Stomach (tissue), 9 donors: Measurements from ENCODE around the gene TYK2. TPM values are rescaled to one million over a fixed set of nuclear protein-coding genes. Genes with fewer than 3 reads are reported as not detected.
"Not testable (repeated sequence)": the region's sequence is repeated elsewhere in the genome, so short reads cannot be mapped to it uniquely, and the experiment has no call there.

Experiments
- DNase-seq, 2 donors: peaks; one replicate each; pipeline versions ENCODE4 v3.0.0 to v3.0.0-alpha.2; 2013 to 2019
- H3K27ac ChIP-seq, 5 donors: fragments of 200-600 bp in 4 of 5; sonication (generic) in 4 of 5; one replicate each; pipeline ENCODE4 v1.5.1; 2013 to 2019; ENCODE audit warnings: mild to moderate bottlenecking in 1 of 5, moderate library complexity in 1 of 5
- H3K27me3 ChIP-seq, 3 donors: fragments of 200-600 bp; sonication (generic); one replicate each; pipeline ENCODE4 v1.5.1; 2017 to 2019; ENCODE audit warnings: mixed run types in 1 of 3
- H3K36me3 ChIP-seq, 4 donors: fragments of 200-600 bp; sonication (generic); 1 replicate in 3 of 4; 2 replicates in 1 of 4; pipeline ENCODE4 v1.5.1; 2016 to 2019
- H3K4me1 ChIP-seq, 4 donors: fragments of 200-600 bp; sonication (generic); one replicate each; pipeline ENCODE4 v1.5.1; 2016 to 2019
- H3K4me3 ChIP-seq, 4 donors: fragments of 200-600 bp; sonication (generic) in 3 of 4; one replicate each; pipeline ENCODE4 v1.5.1; 2016 to 2019; ENCODE audit warnings: mild to moderate bottlenecking in 1 of 4
- H3K9me3 ChIP-seq, 4 donors: fragments of 200-600 bp; sonication (generic); one replicate each; pipeline ENCODE4 v1.5.1; 2016 to 2019
- CTCF ChIP-seq, 7 experiments: fragments of 450-650 bp in 4 of 7; fragments of 200-600 bp in 3 of 7; sonication (generic) in 3 of 7; IDR thresholded peaks; one replicate each; pipeline ENCODE4 v1.5.1; 2016 to 2019; ENCODE audit warnings: antibody characterized with exemption in 7 of 7, control low read depth in 2 of 7, mild to moderate bottlenecking in 1 of 7
- EP300 ChIP-seq: sonication (generic); formaldehyde crosslinking; IDR thresholded peaks from one replicate; pipeline ENCODE4 v1.6.1; 2017; ENCODE audit warnings: antibody characterized with exemption
- POLR2A ChIP-seq, 4 donors: fragments of 450-650 bp; IDR thresholded peaks; one replicate each; pipeline ENCODE4 v1.6.1; 2016; ENCODE audit warnings: antibody characterized with exemption in 4 of 4, control low read depth in 2 of 4, mild to moderate bottlenecking in 1 of 4, moderate library complexity in 1 of 4
- POLR2AphosphoS5 ChIP-seq, 3 donors: sonication (generic); formaldehyde crosslinking; IDR thresholded peaks; one replicate each; pipeline ENCODE4 v1.6.1; 2016; ENCODE audit warnings: antibody characterized with exemption in 3 of 3
- WGBS, 5 donors: extraction: QIAGEN DNeasy Blood & Tissue Kit in 3 of 5; methylation state at CpG; one replicate each; pipeline versions ENCODE4 v1.1.5 to v1.1.7; 2013 to 2018; 5-methylcytosine and 5-hydroxymethylcytosine counted together
- intact Hi-C: fragments of 100-400 bp; cut with DNase I; formaldehyde crosslinking; loops from one replicate; pipeline ENCODE4 v1.15.1; 2023; ENCODE audit warnings: low total_unique reads
- polyA plus RNA-seq, 3 donors: library from polyadenylated mRNA; stranded (reverse); fragments of 200-250 nt; gene quantifications; one replicate each; pipeline ENCODE4 v1.2.3, GENCODE V29; 2013
- total RNA-seq, 5 donors: library from RNA; depleted of rRNA; stranded (reverse); fragments of >200 nt; gene quantifications; one replicate each; pipeline versions ENCODE4 v1.1.0 to v1.2.3, GENCODE V29; 2014 to 2016
- donor health status: healthy with polysubstance abuse.
- donor health status: Bipolar disorder and iron deficiency.
- donor health status: healthy.

The TYK2 gene
- total and polyA plus RNA-seq, 8 donors = 45.2 to 365 (median 138) TPM

GRCh38 chr19:10416083-10416379 is 35.7 kb upstream of the TYK2 start:
- WGBS, 5 donors = 3 to 8% (median 5%) methylated on average over 9 of the region's 9 CpGs
- TF ChIP-seq CTCF (IDR thresholded peaks at IDR 0.05) (no peak), POLR2AphosphoS5 (IDR thresholded peaks at IDR 0.05) (no peak), POLR2A (IDR thresholded peaks at IDR 0.05) (no peak), EP300 (no peak)
- Histone ChIP-seq H3K27me3 (peaks cover 25 to 59% (median 50%) of the 10 kb centered on the region in 3 donors), H3K36me3 (no peaks in the 10 kb centered on the region), H3K4me3 (peak overlapping the region; percentile 39 to 51 (median 46)), H3K4me1 (peaks cover 36 to 55% (median 47%) of the 10 kb centered on the region in 4 donors), H3K27ac (peak overlapping the region in 4 of 5 donors; percentile 44 to 62 (median 54)), H3K9me3 (peaks cover 0 to 8% (median 3%) of the 10 kb centered on the region in 4 donors)
- DNase-seq = no peak
- intact Hi-C loops = no loop called here

- H3K4me1 ChIP-seq = peaks cover 13 to 34% (median 17%) of the 10 kb centered on the region in 4 donors
- peaks cover 0 to 8% (median 3%) of the 10 kb centered on the region in 4 donors for H3K9me3 ChIP-seq
- no peak overlapping the region for H3K4me3 ChIP-seq
- peak in 1 of 2 donors; percentile 36 for DNase-seq
- no peaks in the 10 kb centered on the region for H3K36me3 ChIP-seq
- 63 to 76% (median 69%) methylated on average over 13 of the region's 13 CpGs for WGBS, 5 donors
- intact Hi-C loops = no loop called here
- peak overlapping the region in 3 of 5 donors; percentile 2 to 33 (median 13) for H3K27ac ChIP-seq
- H3K27me3 ChIP-seq = peaks cover 2 to 48% (median 26%) of the 10 kb centered on the region in 3 donors
- TF ChIP-seq POLR2AphosphoS5 (IDR thresholded peaks at IDR 0.05) = no peak
These were observed 32.0 kb upstream of the TYK2 start for GRCh38 chr19:10412257-10412977.

GRCh38 chr19:10411224-10411623 is 30.9 kb upstream of the TYK2 start:
- H3K36me3 ChIP-seq, intact Hi-C loops, H3K27ac ChIP-seq, H3K9me3 ChIP-seq, H3K4me3 ChIP-seq, DNase-seq: not testable (repeated sequence)
- Histone ChIP-seq H3K27me3 (peaks cover 0 to 48% (median 17%) of the 10 kb centered on the region in 3 donors), H3K4me1 (peaks cover 6 to 29% (median 6%) of the 10 kb centered on the region in 4 donors)
- WGBS, 5 donors = 75 to 81% (median 78%) methylated on average over 5 of the region's 5 CpGs

GRCh38 chr19:10408511-10409283 is 28.3 kb upstream of the TYK2 start:
- peak in 1 of 2 donors; percentile 62 for DNase-seq
- Histone ChIP-seq H3K4me3 (no peak overlapping the region), H3K27me3 (peaks cover 0 to 62% (median 35%) of the 10 kb centered on the region in 3 donors), H3K9me3 (no peaks in the 10 kb centered on the region), H3K27ac (peak overlapping the region in 3 of 5 donors; percentile 36 to 55 (median 41)), H3K4me1 (peaks cover 10 to 43% (median 18%) of the 10 kb centered on the region in 4 donors), H3K36me3 (no peaks in the 10 kb centered on the region)
- intact Hi-C loops = no loop called here
- whole genome bisulfite sequencing, 5 donors = 59 to 75% (median 60%) methylated on average over 12 to 18 of the region's 18 CpGs
- no peak for TF ChIP-seq POLR2A (IDR thresholded peaks at IDR 0.05)
- no peak for TF ChIP-seq POLR2AphosphoS5 (IDR thresholded peaks at IDR 0.05)
- no peak for TF ChIP-seq CTCF (IDR thresholded peaks at IDR 0.05)
- TF ChIP-seq EP300 = no peak

- Histone ChIP-seq H3K27me3 (peaks cover 0 to 61% (median 35%) of the 10 kb centered on the region in 3 donors), H3K36me3 (no peaks in the 10 kb centered on the region), H3K27ac (no peak overlapping the region), H3K4me3 (no peak overlapping the region), H3K4me1 (peaks cover 15 to 53% (median 28%) of the 10 kb centered on the region in 4 donors), H3K9me3 (no peaks in the 10 kb centered on the region)
- TF ChIP-seq POLR2AphosphoS5 (IDR thresholded peaks at IDR 0.05) (no peak), CTCF (IDR thresholded peaks at IDR 0.05) (no peak), POLR2A (IDR thresholded peaks at IDR 0.05) (no peak), EP300 (no peak)
- intact Hi-C loops = no loop called here
- DNase-seq = no peak
These were observed 26.7 kb upstream of the TYK2 start for GRCh38 chr19:10407096-10407495.
